HG02678 (cell line): Measurements from ENCODE around the gene OR8H2.
"Not testable (repeated sequence)": the region's sequence is repeated elsewhere in the genome, so short reads cannot be mapped to it uniquely, and the experiment has no call there.

Experiments used
- ATAC-seq: cut with Tn5 transposase; IDR thresholded peaks from one replicate; pipeline ENCODE4 v1.9.1; 2021; ENCODE audit warnings: mild to moderate bottlenecking, moderate library complexity; ENCODE audit not compliant: unreplicated experiment

Gene OR8H2

GRCh38 chr11:56103210-56103737 is at the start of gene OR8H2:
TSS of gene OR8H2 (plus strand) at chr11:56103687. CDS start at chr11:56105043, 1,356 bp downstream.
- no peak for ATAC-seq

- ATAC-seq = not testable (repeated sequence)
These were observed 47.1 kb upstream of the OR8H2 start for GRCh38 chr11:56056366-56056765.

GRCh38 chr11:56057661-56058237 is 45.7 kb upstream of the OR8H2 start:
- ATAC-seq = not testable (repeated sequence)

GRCh38 chr11:56058260-56058780 is 45.2 kb upstream of the OR8H2 start:
- not testable (repeated sequence) for ATAC-seq

GRCh38 chr11:56066980-56067379 is 36.5 kb upstream of the OR8H2 start:
- ATAC-seq = no peak

- ATAC-seq = no peak
These were observed 13.8 kb upstream of the OR8H2 start for GRCh38 chr11:56089697-56090096.

GRCh38 chr11:56093008-56093407 is 10.5 kb upstream of the OR8H2 start, which contains the start of gene OR8I2:
TSS of gene OR8I2 (plus strand) at chr11:56093308. CDS start at chr11:56093308, 0 bp downstream.
- no peak for ATAC-seq

GRCh38 chr11:56122073-56122472 is 18.6 kb downstream of the OR8H2 start, which contains the start of gene OR8H3:
TSS of gene OR8H3 (plus strand) at chr11:56122373. CDS start at chr11:56122373, 0 bp downstream.
- ATAC-seq = no peak

GRCh38 chr11:56140151-56140661 is 36.7 kb downstream of the OR8H2 start, which contains the start of gene OR8J3:
TSS of gene OR8J3 (minus strand) at chr11:56140201. CDS start at chr11:56137718, 2,483 bp downstream.
- ATAC-seq = no peak

GRCh38 chr11:56143681-56144080 is 40.2 kb downstream of the OR8H2 start:
- ATAC-seq = not testable (repeated sequence)

- ATAC-seq = no peak
These were observed 47.9 kb downstream of the OR8H2 start for GRCh38 chr11:56151376-56151775.

GRCh38 chr11:56152333-56152732 is 48.8 kb downstream of the OR8H2 start:
- no peak for ATAC-seq
